C4-2B (cell line): Measurements from ENCODE around the gene LRRC10.

Experiments
- ZFX ChIP-seq: fragments of 450-650 bp; IDR thresholded peaks from 2 replicates; pipeline ENCODE4 v1.6.1; 2017
- TF ChIP-seq, protein P1 (sequence below): fragments of 450-650 bp; conservative IDR thresholded peaks from 2 replicates; pipeline ENCODE4 v1.5.1; 2017; ENCODE audit warnings: mild to moderate bottlenecking

DNA sequence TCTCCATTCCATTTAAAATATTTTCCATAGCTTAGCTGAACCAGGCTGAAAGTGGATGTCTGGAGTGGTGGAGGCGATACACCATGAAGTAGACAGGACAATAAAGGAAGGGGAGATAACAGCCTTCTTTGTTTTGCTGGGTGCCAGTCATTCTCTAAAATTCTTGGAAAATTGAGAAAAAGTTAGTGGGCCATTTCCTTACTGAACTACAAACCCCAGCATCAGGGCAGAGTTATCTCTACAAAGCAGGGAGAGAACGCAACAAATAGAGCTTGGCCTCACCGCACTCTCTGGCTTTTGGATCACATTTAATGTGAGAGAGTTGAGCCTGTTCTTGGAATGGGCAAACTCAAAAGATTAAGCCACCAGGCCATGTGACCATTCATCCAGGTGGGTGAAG lies 41.2 kb upstream of the LRRC10 start:
- TF ChIP-seq, protein P1, sequence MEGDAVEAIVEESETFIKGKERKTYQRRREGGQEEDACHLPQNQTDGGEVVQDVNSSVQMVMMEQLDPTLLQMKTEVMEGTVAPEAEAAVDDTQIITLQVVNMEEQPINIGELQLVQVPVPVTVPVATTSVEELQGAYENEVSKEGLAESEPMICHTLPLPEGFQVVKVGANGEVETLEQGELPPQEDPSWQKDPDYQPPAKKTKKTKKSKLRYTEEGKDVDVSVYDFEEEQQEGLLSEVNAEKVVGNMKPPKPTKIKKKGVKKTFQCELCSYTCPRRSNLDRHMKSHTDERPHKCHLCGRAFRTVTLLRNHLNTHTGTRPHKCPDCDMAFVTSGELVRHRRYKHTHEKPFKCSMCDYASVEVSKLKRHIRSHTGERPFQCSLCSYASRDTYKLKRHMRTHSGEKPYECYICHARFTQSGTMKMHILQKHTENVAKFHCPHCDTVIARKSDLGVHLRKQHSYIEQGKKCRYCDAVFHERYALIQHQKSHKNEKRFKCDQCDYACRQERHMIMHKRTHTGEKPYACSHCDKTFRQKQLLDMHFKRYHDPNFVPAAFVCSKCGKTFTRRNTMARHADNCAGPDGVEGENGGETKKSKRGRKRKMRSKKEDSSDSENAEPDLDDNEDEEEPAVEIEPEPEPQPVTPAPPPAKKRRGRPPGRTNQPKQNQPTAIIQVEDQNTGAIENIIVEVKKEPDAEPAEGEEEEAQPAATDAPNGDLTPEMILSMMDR, result no peak
- TF ChIP-seq ZFX, result no peak
